ENCODE measurements around the gene AKAP10. TPM values are rescaled to one million over a fixed set of nuclear protein-coding genes. Genes with fewer than 3 reads are reported as not detected.
A peak's percentile ranks its signal among the peaks of the same experiment; 100 is the strongest.
"Not testable (repeated sequence)": the region's sequence is repeated elsewhere in the genome, so short reads cannot be mapped to it uniquely, and the experiment has no call there.

AKAP10 gene, protein sequence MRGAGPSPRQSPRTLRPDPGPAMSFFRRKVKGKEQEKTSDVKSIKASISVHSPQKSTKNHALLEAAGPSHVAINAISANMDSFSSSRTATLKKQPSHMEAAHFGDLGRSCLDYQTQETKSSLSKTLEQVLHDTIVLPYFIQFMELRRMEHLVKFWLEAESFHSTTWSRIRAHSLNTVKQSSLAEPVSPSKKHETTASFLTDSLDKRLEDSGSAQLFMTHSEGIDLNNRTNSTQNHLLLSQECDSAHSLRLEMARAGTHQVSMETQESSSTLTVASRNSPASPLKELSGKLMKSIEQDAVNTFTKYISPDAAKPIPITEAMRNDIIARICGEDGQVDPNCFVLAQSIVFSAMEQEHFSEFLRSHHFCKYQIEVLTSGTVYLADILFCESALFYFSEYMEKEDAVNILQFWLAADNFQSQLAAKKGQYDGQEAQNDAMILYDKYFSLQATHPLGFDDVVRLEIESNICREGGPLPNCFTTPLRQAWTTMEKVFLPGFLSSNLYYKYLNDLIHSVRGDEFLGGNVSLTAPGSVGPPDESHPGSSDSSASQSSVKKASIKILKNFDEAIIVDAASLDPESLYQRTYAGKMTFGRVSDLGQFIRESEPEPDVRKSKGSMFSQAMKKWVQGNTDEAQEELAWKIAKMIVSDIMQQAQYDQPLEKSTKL
- 19.2 TPM for polyA plus RNA-seq
- long read RNA-seq, donor 1, full-length matches to known transcripts = 2 of 2 reads
- long read RNA-seq, donor 1, partial matches to known transcripts = 0 of 2 reads
- long read RNA-seq, donor 1, other reads (novel, unspliced or antisense) = 0 of 2 reads
- long read RNA-seq, donor 2, full-length matches to known transcripts = 2 of 2 reads
- long read RNA-seq, donor 2, partial matches to known transcripts = 0 of 2 reads
- long read RNA-seq, donor 2, other reads (novel, unspliced or antisense) = 0 of 2 reads
- long read RNA-seq, donor 3 = 0 reads
- long read RNA-seq, donor 4 = 0 reads
- long read RNA-seq, donor 5, full-length matches to known transcripts = 1 of 1 reads
- long read RNA-seq, donor 5, partial matches to known transcripts = 0 of 1 reads
- long read RNA-seq, donor 5, other reads (novel, unspliced or antisense) = 0 of 1 reads
- long read RNA-seq, donor 6 = 0 reads
- long read RNA-seq, donor 7 = 0 reads
- long read RNA-seq, donor 8, full-length matches to known transcripts = 3 of 3 reads
- long read RNA-seq, donor 8, partial matches to known transcripts = 0 of 3 reads
- long read RNA-seq, donor 8, other reads (novel, unspliced or antisense) = 0 of 3 reads
- long read RNA-seq, donor 9, full-length matches to known transcripts = 3 of 3 reads
- long read RNA-seq, donor 9, partial matches to known transcripts = 0 of 3 reads
- long read RNA-seq, donor 9, other reads (novel, unspliced or antisense) = 0 of 3 reads
- long read RNA-seq, donor 10, full-length matches to known transcripts = 6 of 6 reads
- long read RNA-seq, donor 10, partial matches to known transcripts = 0 of 6 reads
- long read RNA-seq, donor 10, other reads (novel, unspliced or antisense) = 0 of 6 reads
- long read RNA-seq, donor 11, full-length matches to known transcripts = 2 of 2 reads
- long read RNA-seq, donor 11, partial matches to known transcripts = 0 of 2 reads
- long read RNA-seq, donor 11, other reads (novel, unspliced or antisense) = 0 of 2 reads

DNA sequence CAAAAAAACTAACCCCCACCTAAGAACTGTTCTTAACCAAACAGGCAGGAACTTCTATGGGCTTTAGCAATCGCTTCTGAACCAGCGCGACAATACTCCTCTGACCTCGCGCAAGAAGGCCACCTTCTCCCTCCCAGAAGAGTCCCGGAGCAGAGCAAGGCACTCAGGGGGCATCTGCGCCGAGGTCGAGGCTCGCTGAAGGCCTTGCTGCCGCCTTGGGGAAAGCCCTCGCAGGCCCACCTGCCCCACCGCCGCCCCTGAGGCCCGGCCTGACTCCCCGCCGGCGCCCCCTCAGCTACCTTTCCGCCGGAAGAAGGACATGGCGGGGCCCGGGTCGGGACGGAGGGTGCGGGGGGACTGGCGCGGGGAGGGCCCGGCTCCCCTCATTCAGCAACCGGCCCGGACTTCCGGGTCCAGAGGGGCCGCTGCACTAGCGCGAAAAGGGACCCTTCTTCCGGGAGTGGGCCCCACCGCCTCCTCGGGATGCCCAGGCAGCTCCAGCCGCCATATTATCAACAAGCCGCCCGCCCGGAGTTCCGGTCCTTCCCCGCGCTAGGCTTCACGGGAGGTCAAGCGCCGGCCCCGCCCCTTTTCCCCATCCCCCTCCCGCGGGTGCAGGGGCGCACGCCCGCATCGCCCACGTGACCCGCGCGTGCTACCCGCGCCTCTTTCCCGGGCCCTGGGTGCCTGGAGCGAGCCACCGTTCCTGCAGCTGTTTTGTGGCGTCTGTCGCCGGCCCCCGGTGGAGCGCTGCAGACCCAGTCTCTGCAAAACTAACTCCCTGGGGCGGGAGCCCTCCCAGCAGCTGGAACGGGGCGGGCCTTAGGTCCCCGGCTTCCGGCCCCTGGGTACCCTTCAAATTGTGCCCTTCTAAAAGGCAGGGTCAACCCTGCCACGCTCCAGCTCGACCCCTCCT is at the start of gene AKAP10:
Gene AKAP10 (minus strand): TSS at position 536 of the 916 bp plus-strand sequence. CDS start 149 bp downstream, at position 387.
- Histone ChIP-seq H3K4me1 (ENCODE audit: control insufficient read depth, insufficient read depth, low read length) (peaks cover 7% of the 10 kb centered on the region), H3K4me3 (ENCODE audit: low read length) (peak within 1 kb of the TSS; percentile 73), H3K36me3 (ENCODE audit: control insufficient read depth, insufficient read depth, low read length) (peaks cover 4% of the 10 kb centered on the region), H3K9me3 (ENCODE audit: control insufficient read depth, low read depth, low read length) (no peaks in the 10 kb centered on the region), H3K27me3 (ENCODE audit: control insufficient read depth, insufficient read depth, low read length) (peaks cover 11% of the 10 kb centered on the region), H3K27ac (ENCODE audit: low read length) (peak within 1 kb of the TSS; percentile 64)
- DNase-seq = peak; percentile 80 to 93
- WGBS (ENCODE audit: insufficient coverage, low lambda C conversion rate) = no CpG with 5 or more reads among the region's 75 CpGs

DNA sequence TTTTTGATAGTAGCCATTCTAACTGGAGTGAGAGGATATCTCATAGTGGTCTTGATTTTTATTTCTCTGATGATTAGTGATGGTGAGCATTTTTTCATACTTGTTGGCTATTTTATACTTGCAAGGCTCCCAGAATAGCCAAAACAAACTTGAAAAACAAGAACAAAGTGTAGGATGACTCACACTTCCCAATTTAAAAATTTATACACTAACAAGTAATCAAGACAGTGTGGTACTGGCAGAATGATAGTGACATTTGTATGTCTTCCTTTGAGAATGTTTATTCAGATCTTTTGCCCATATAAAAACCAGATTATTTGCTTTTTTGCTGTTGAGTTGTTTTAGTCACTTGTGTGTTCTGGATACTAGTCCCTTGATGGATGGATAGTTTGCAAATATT is 49.3 kb upstream of the AKAP10 start:
- peaks cover 6% of the 10 kb centered on the region for H3K27me3 ChIP-seq (ENCODE audit: control insufficient read depth, insufficient read depth, low read length)
- H3K4me3 ChIP-seq (ENCODE audit: low read length) = no peak overlapping the region
- H3K9me3 ChIP-seq (ENCODE audit: control insufficient read depth, low read depth, low read length) = no peaks in the 10 kb centered on the region
- H3K4me1 ChIP-seq (ENCODE audit: control insufficient read depth, insufficient read depth, low read length) = no peaks in the 10 kb centered on the region
- no peak for DNase-seq
- H3K36me3 ChIP-seq (ENCODE audit: control insufficient read depth, insufficient read depth, low read length) = no peaks in the 10 kb centered on the region
- no peak overlapping the region for H3K27ac ChIP-seq (ENCODE audit: low read length)

DNA sequence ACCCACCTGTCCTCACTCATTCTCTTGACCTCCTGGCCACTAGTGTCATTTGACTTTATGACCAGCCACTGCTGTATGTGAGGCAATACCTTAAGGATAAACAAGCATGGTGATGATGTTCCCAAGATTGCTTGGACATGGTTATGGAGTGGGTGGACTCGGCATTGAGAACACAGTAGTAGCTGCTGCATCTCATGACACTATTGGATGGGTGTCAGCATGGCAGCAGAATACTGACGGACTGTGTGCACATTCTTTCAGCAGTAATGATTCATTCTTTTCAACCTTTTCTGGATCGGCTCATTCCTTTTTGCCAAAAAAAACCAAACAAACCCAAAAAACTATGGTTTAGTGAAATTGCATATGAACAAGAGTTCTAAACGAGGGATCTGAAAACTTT is 45.1 kb upstream of the AKAP10 start:
- Histone ChIP-seq H3K27ac (ENCODE audit: low read length) (no peak overlapping the region), H3K36me3 (ENCODE audit: control insufficient read depth, insufficient read depth, low read length) (no peaks in the 10 kb centered on the region), H3K27me3 (ENCODE audit: control insufficient read depth, insufficient read depth, low read length) (peaks cover 5% of the 10 kb centered on the region), H3K4me3 (ENCODE audit: low read length) (no peak overlapping the region), H3K9me3 (ENCODE audit: control insufficient read depth, low read depth, low read length) (no peaks in the 10 kb centered on the region), H3K4me1 (ENCODE audit: control insufficient read depth, insufficient read depth, low read length) (no peaks in the 10 kb centered on the region)
- DNase-seq = no peak
- WGBS (ENCODE audit: insufficient coverage, low lambda C conversion rate) = 60% methylated on average over 1 of the region's 4 CpGs

DNA sequence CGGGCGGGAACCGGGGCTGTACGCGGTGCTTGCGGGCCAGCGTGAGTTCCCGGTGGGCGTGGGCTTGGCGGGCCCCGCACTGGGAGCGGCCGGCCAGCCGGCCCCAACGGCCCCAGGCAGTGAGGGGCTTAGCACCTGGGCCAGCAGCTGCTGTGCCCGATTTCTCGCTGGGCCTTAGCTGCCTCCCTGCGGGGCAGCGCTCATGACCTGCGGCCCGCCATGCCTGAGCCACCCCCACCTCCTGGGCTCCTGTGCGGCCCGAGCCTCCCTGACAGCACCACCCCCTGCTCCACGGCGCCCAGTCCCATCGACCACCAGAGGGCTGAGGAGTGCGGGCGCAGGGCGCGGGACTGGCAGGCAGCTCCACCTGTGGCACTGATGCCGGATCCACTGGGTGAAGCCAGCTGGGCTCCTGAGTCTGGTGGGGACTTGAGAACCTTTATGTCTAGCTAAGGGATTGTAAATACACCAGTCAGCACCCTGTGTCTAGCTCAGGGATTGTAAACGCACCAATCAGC is 38.9 kb upstream of the AKAP10 start:
- DNase-seq; H3K27ac ChIP-seq (ENCODE audit: low read length); H3K4me1 ChIP-seq (ENCODE audit: control insufficient read depth, insufficient read depth, low read length); H3K36me3 ChIP-seq (ENCODE audit: control insufficient read depth, insufficient read depth, low read length); H3K9me3 ChIP-seq (ENCODE audit: control insufficient read depth, low read depth, low read length); H3K4me3 ChIP-seq (ENCODE audit: low read length): not testable (repeated sequence)
- H3K27me3 ChIP-seq (ENCODE audit: control insufficient read depth, insufficient read depth, low read length) = peaks cover 13% of the 10 kb centered on the region
- no CpG with 5 or more reads among the region's 32 CpGs for WGBS (ENCODE audit: insufficient coverage, low lambda C conversion rate)

DNA sequence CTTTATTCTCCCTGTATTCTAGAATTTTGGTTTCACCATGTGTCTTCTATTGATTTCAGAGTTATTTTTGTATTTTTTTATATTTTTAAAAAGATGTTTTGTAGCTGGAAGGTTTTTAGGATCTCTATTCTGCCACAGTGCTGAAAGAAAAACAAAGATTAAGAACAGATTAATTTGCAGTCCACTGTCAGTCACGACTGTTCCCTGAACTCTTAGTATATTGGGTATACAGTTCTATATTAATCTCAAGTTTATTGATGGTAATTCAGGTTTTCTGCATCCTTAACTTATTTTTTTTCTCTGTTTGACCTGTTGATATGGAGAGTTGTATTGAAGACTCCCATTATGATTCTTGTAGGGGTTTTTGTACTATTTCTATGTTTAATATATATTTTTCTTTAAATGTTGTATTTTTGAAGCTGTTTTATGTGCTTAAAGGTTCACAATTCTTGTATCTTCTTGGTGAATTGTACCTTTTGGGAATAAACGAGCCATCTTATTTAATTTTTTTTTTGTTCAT is 34.4 kb upstream of the AKAP10 start:
- H3K4me3 ChIP-seq (ENCODE audit: low read length) = no peak overlapping the region
- H3K27me3 ChIP-seq (ENCODE audit: control insufficient read depth, insufficient read depth, low read length) = peaks cover 44% of the 10 kb centered on the region
- DNase-seq = no peak
- peaks cover 3% of the 10 kb centered on the region for H3K9me3 ChIP-seq (ENCODE audit: control insufficient read depth, low read depth, low read length)
- H3K27ac ChIP-seq (ENCODE audit: low read length) = no peak overlapping the region
- WGBS (ENCODE audit: insufficient coverage, low lambda C conversion rate) = 100% methylated on average over 2 of the region's 2 CpGs
- no peaks in the 10 kb centered on the region for H3K4me1 ChIP-seq (ENCODE audit: control insufficient read depth, insufficient read depth, low read length)
- H3K36me3 ChIP-seq (ENCODE audit: control insufficient read depth, insufficient read depth, low read length) = no peaks in the 10 kb centered on the region

DNA sequence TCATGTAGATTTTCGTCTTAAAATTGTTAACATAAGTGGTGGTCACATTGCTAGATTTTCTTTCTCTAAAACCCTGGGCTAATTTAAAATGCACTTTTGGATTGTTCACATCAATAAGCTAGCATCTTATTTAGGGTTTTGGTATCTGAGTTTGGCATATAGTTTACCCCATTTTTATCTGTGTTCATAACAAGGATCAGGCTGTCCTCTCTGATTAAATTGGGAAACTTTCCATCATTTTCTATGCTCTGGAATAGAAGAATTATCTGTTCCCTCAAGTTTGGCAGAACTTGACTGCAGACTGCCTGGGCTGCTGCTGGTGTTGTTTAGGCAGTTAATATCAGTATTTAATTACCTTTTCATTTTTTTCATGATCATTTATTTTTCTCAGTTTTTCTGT is 33.3 kb upstream of the AKAP10 start:
- 88% methylated on average over 1 of the region's 1 CpG for WGBS (ENCODE audit: insufficient coverage, low lambda C conversion rate)
- H3K27ac ChIP-seq (ENCODE audit: low read length) = no peak overlapping the region
- no peaks in the 10 kb centered on the region for H3K4me1 ChIP-seq (ENCODE audit: control insufficient read depth, insufficient read depth, low read length)
- H3K9me3 ChIP-seq (ENCODE audit: control insufficient read depth, low read depth, low read length) = no peaks in the 10 kb centered on the region
- no peak for DNase-seq
- peaks cover 46% of the 10 kb centered on the region for H3K27me3 ChIP-seq (ENCODE audit: control insufficient read depth, insufficient read depth, low read length)
- H3K4me3 ChIP-seq (ENCODE audit: low read length) = no peak overlapping the region
- H3K36me3 ChIP-seq (ENCODE audit: control insufficient read depth, insufficient read depth, low read length) = no peaks in the 10 kb centered on the region

DNA sequence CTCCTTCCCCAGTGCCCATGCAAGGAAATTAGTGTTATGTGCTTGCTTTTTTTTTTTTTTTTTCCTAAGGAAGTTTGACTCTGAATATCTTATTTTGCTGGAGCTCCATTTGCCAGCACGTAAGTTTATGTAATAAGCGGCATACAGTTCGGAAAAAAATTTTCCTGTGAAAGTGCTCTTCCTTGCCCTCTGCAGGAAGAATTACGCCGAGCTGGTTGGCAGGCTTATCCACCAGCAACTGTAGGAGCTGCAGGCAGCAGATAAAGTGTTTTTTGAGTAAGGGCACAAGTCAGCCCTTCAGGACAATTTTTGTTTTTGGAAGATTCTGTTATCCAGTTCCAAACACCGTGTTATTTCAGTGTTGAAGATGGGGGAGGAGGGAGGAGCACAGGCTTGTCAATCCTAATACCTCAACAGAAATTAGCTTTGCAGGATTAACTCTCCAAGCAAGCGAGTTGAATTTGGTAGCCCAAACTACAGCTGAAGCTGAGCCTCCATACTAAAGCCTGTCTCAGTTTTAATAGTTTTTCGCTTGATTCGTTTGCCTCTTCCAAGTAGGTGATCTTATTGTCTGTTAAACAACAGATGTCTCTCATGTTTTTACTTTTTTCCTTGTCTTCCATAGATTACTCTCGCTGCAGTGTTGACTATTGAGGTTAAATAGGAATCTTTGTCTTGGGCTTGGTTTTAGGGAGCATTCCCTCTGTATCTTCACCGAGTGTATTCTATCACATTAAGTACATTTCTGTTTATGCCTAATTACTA is 32.7 kb upstream of the AKAP10 start:
- Histone ChIP-seq H3K27ac (ENCODE audit: low read length) (no peak overlapping the region), H3K4me1 (ENCODE audit: control insufficient read depth, insufficient read depth, low read length) (no peaks in the 10 kb centered on the region), H3K4me3 (ENCODE audit: low read length) (peak overlapping the region; percentile 18), H3K36me3 (ENCODE audit: control insufficient read depth, insufficient read depth, low read length) (no peaks in the 10 kb centered on the region), H3K9me3 (ENCODE audit: control insufficient read depth, low read depth, low read length) (no peaks in the 10 kb centered on the region), H3K27me3 (ENCODE audit: control insufficient read depth, insufficient read depth, low read length) (peaks cover 49% of the 10 kb centered on the region)
- DNase-seq = peak; percentile 12 to 37
- WGBS (ENCODE audit: insufficient coverage, low lambda C conversion rate) = 24% methylated on average over 2 of the region's 11 CpGs

DNA sequence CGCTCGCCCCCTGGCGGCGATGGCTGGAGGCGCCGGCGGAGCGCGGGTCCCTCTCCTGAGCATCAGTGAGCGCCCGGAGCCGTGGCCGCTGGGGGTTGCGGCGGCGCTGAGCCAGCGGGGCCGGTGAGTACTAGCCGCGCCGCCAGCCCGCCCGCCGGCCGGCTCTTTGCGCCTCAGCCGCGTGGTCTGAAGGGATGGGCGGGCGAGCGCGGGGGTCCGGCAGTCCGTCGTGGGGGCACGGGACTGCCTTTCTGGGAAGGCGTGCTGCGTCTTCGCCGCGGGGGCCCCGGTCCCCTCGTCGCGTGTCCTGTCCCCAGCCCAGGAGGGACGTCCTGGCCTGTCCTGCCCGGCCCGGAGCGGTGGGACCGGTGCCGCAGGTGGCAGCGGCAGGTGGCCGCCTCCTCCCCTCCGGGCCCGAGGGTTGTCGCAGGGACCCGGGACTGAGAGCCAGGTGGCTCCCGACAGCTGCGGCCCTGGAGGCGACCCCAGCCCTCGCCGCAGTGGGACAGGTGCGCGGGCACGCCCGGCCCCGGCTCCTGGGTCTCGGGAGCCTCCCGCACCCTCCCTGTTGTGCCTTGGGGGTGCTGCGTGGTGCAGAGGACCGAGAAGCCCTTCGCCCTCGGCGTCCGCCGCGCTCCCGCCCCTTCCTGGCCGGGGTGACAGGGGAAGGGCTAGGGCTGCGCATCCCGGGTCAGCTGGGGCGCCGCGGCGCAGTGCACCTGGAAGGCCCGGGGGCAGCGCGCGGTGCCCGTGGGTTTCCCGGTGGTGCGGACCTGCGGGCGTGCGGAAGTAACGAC is 31.9 kb upstream of the AKAP10 start, which contains the start of gene SPECC1:
Gene SPECC1 (plus strand): TSS at position 58 of the 797 bp plus-strand sequence. CDS start 87,293 bp downstream, outside the sequence.
- WGBS (ENCODE audit: insufficient coverage, low lambda C conversion rate) = no CpG with 5 or more reads among the region's 96 CpGs
- Histone ChIP-seq H3K27me3 (ENCODE audit: control insufficient read depth, insufficient read depth, low read length) (peaks cover 49% of the 10 kb centered on the region), H3K27ac (ENCODE audit: low read length) (no peak within 1 kb of the TSS)

More for the DNA sequence above, 31.9 kb upstream of the AKAP10 start, which contains the start of gene SPECC1:
- peak; percentile 34 to 59 for DNase-seq
- peak within 1 kb of the TSS; percentile 58 for H3K4me3 ChIP-seq (ENCODE audit: low read length)
- H3K36me3 ChIP-seq (ENCODE audit: control insufficient read depth, insufficient read depth, low read length) = no peaks in the 10 kb centered on the region
- no peaks in the 10 kb centered on the region for H3K9me3 ChIP-seq (ENCODE audit: control insufficient read depth, low read depth, low read length)
- no peaks in the 10 kb centered on the region for H3K4me1 ChIP-seq (ENCODE audit: control insufficient read depth, insufficient read depth, low read length)

All from large intestine (tissue), 12 donors.